HepG2 (cell line): Measurements from ENCODE around the gene USP36. TPM values are rescaled to one million over a fixed set of nuclear protein-coding genes. Genes with fewer than 3 reads are reported as not detected.
A peak's percentile ranks its signal among the peaks of the same experiment; 100 is the strongest.

Experiments
- ATAC-seq: fragments of 200-7000 bp; cut with Tn5 transposase; 3 replicates; pipeline ENCODE4 v1.9.1; 2020; ENCODE audit warnings: mild to moderate bottlenecking, moderate library complexity
- BruUV-seq: library from RNA; stranded (reverse); fragments of 400-500 nt; replicated peaks from 2 replicates; lab custom pipeline; 2021; lab: Mats Ljungman, UMichigan
- CTCF ChIA-PET: fragments of 300-600 bp; formaldehyde crosslinking; extraction: SDS; loops from one replicate; lab custom pipeline; 2021; ENCODE audit warnings: low total read pairs, inconsistent platforms, low intra/inter-chr PET ratio; lab: Yijun Ruan, JAX
- POLR2A ChIA-PET: fragments of 350-600 bp; sonication (Branson Sonifier 250); formaldehyde crosslinking; loops from one replicate; lab custom pipeline; 2020; ENCODE audit warnings: antibody characterized with exemption, inconsistent platforms; lab: Yijun Ruan, JAX
- DNase-seq: peaks from one replicate; pipeline ENCODE4 v3.0.0-alpha.2; 2015; ENCODE audit warnings: low spot score
- FAIRE-seq: peaks from 3 replicates; lab custom pipeline; 2011; peaks lifted over from hg19 to GRCh38; lab: Jason Lieb, UNC
- H2AFZ ChIP-seq: one replicate; pipeline ENCODE4 v1.6.1; 2011; ENCODE audit warnings: low read length, inconsistent platforms
- H3K27ac ChIP-seq: fragments of 300-600 bp; 3 replicates; pipeline ENCODE4 v1.8.0; 2011; ENCODE audit warnings: mixed run types, mild to moderate bottlenecking, mixed read lengths, low read length, inconsistent platforms; ENCODE audit not compliant: insufficient read depth; ENCODE audit errors: extremely low read length
- H3K27me3 ChIP-seq, 2 experiments: fragments of 200-600 bp in 1 of 2; 2 replicates in 1 of 2; 3 replicates in 1 of 2; pipeline versions ENCODE4 v1.6.0 to v1.8.0; 2011; ENCODE audit warnings: low read length in 2 of 2, mild to moderate bottlenecking in 2 of 2, moderate library complexity in 2 of 2, inconsistent platforms in 1 of 2; ENCODE audit not compliant: insufficient read depth in 2 of 2, control insufficient read depth in 1 of 2
- H3K36me3 ChIP-seq, 2 experiments: fragments of 200-600 bp in 1 of 2; replicated peaks in 1 of 2; 2 replicates in 1 of 2; 3 replicates in 1 of 2; pipeline versions ENCODE4 v1.5.1 to v1.8.0; 2011; ENCODE audit warnings: low read length in 2 of 2, inconsistent platforms in 1 of 2; ENCODE audit not compliant: insufficient read depth in 2 of 2, control insufficient read depth in 1 of 2
- H3K4me1 ChIP-seq: 2 replicates; pipeline ENCODE4 v1.5.1; 2012; ENCODE audit warnings: low read length, inconsistent platforms; ENCODE audit not compliant: insufficient read depth
- H3K4me2 ChIP-seq: 2 replicates; pipeline ENCODE4 v1.6.0; 2011; ENCODE audit warnings: low read depth, low read length, inconsistent platforms
- H3K4me3 ChIP-seq, 3 experiments: fragments of 200-600 bp in 1 of 3; sonication (generic), shearing (Covaris generic) in 1 of 3; replicated peaks in 1 of 3; 2 replicates each; pipeline ENCODE4 v1.5.1; 2011 to 2016; ENCODE audit warnings: low read length in 3 of 3, inconsistent platforms in 2 of 3, low read depth in 2 of 3, mild to moderate bottlenecking in 2 of 3, control low read depth in 1 of 3, mixed read lengths in 1 of 3; ENCODE audit not compliant: insufficient read depth in 1 of 3
- H3K79me2 ChIP-seq: one replicate; pipeline ENCODE4 v1.6.1; 2011; ENCODE audit warnings: low read length, inconsistent platforms; ENCODE audit not compliant: insufficient read depth
- H3K9ac ChIP-seq: 2 replicates; pipeline ENCODE4 v1.6.0; 2011; ENCODE audit warnings: mild to moderate bottlenecking, low read depth, low read length, inconsistent platforms; ENCODE audit not compliant: insufficient read depth
- H3K9me3 ChIP-seq: 2 replicates; pipeline ENCODE4 v1.5.1; 2012; ENCODE audit warnings: mild to moderate bottlenecking, low read length
- H4K20me1 ChIP-seq: 2 replicates; pipeline ENCODE4 v1.6.0; 2011; ENCODE audit warnings: inconsistent platforms, mild to moderate bottlenecking, low read length, moderate library complexity; ENCODE audit not compliant: insufficient read depth
- ATM ChIP-seq: fragments of 450-650 bp; IDR thresholded peaks from 2 replicates; pipeline ENCODE4 v1.7.1; 2017; ENCODE audit warnings: mild to moderate bottlenecking, borderline replicate concordance
- CBX2 ChIP-seq, 2 experiments: fragments of 200-600 bp in 1 of 2; sonication (generic); formaldehyde crosslinking in 1 of 2; IDR thresholded peaks; 2 replicates each; pipeline versions ENCODE4 v1.7.0 to v1.8.1; 2018 to 2022; ENCODE audit warnings: low read depth in 2 of 2, low read length in 1 of 2, mild to moderate bottlenecking in 1 of 2, missing genetic modification reagents in 1 of 2
- ETV6 ChIP-seq: sonication (generic); formaldehyde crosslinking; conservative IDR thresholded peaks from 2 replicates; pipeline ENCODE4 v1.4.0; 2020; ENCODE audit warnings: missing genetic modification reagents
- GPBP1L1 ChIP-seq: sonication (generic); formaldehyde crosslinking; IDR thresholded peaks from 2 replicates; pipeline ENCODE4 v1.5.0; 2020; ENCODE audit warnings: mild to moderate bottlenecking, missing genetic modification reagents
- HNRNPUL1 ChIP-seq: fragments of 200-400 bp; formaldehyde crosslinking; IDR thresholded peaks from 2 replicates; pipeline ENCODE4 v1.6.1; 2017; ENCODE audit warnings: low read depth, mild to moderate bottlenecking, low read length, moderate library complexity
- MAFG ChIP-seq: sonication (generic); formaldehyde crosslinking; IDR thresholded peaks from 2 replicates; pipeline ENCODE4 v1.5.1; 2020; ENCODE audit warnings: mild to moderate bottlenecking, missing genetic modification reagents
- PHF21A ChIP-seq: sonication (generic); formaldehyde crosslinking; IDR thresholded peaks from 2 replicates; pipeline ENCODE4 v1.5.0; 2020; ENCODE audit warnings: mild to moderate bottlenecking, missing genetic modification reagents
- RBAK ChIP-seq: sonication (generic); formaldehyde crosslinking; IDR thresholded peaks from 2 replicates; pipeline ENCODE4 v1.5.1; 2020; ENCODE audit warnings: mild to moderate bottlenecking, missing genetic modification reagents
- TFDP2 ChIP-seq: sonication (generic); formaldehyde crosslinking; IDR thresholded peaks from 2 replicates; pipeline ENCODE4 v1.4.0; 2020; ENCODE audit warnings: missing genetic modification reagents
- ZMYM3 ChIP-seq: sonication (generic); formaldehyde crosslinking; IDR thresholded peaks from 2 replicates; pipeline ENCODE4 v1.5.1; 2020; ENCODE audit warnings: mild to moderate bottlenecking, missing genetic modification reagents
- ZNF354B ChIP-seq: sonication (generic); formaldehyde crosslinking; IDR thresholded peaks from 2 replicates; pipeline ENCODE4 v1.8.0; 2022; ENCODE audit warnings: mild to moderate bottlenecking, missing genetic modification reagents
- ZNF362 ChIP-seq: sonication (generic); formaldehyde crosslinking; IDR thresholded peaks from 2 replicates; pipeline ENCODE4 v1.4.0; 2020; ENCODE audit warnings: missing genetic modification reagents, mild to moderate bottlenecking, borderline replicate concordance
- ZNF446 ChIP-seq: sonication (generic); formaldehyde crosslinking; IDR thresholded peaks from 2 replicates; pipeline ENCODE4 v1.5.0; 2020; ENCODE audit warnings: mild to moderate bottlenecking, missing genetic modification reagents
- ZNF660 ChIP-seq: sonication (generic); formaldehyde crosslinking; IDR thresholded peaks from 2 replicates; pipeline ENCODE4 v1.5.1; 2020; ENCODE audit warnings: mild to moderate bottlenecking, low read depth, missing genetic modification reagents, borderline replicate concordance
- ZNF746 ChIP-seq: sonication (generic); formaldehyde crosslinking; IDR thresholded peaks from 2 replicates; pipeline ENCODE4 v1.8.0; 2022; ENCODE audit warnings: mild to moderate bottlenecking, missing genetic modification reagents
- ZNF761 ChIP-seq: sonication (generic); formaldehyde crosslinking; conservative IDR thresholded peaks from 2 replicates; pipeline ENCODE4 v1.4.0; 2020; ENCODE audit warnings: mild to moderate bottlenecking, missing genetic modification reagents
- ZSCAN12 ChIP-seq: sonication (generic); formaldehyde crosslinking; IDR thresholded peaks from 2 replicates; pipeline ENCODE4 v1.9.0; 2021; ENCODE audit warnings: mild to moderate bottlenecking, missing genetic modification reagents
- ZSCAN30 ChIP-seq: sonication (generic); formaldehyde crosslinking; IDR thresholded peaks from 2 replicates; pipeline ENCODE4 v1.5.0; 2020; ENCODE audit warnings: mild to moderate bottlenecking, missing genetic modification reagents
- ZUFSP ChIP-seq: sonication (generic); formaldehyde crosslinking; IDR thresholded peaks from 2 replicates; pipeline ENCODE4 v1.9.0; 2021; ENCODE audit warnings: missing genetic modification reagents, mild to moderate bottlenecking, borderline replicate concordance
- WGBS: methylation state at CpG from one replicate; pipeline ENCODE4 v1.1.6; 2017; ENCODE audit warnings: low lambda C conversion rate; 5-methylcytosine and 5-hydroxymethylcytosine counted together
- in situ Hi-C: cut with HindIII; loops from 2 replicates; pipeline ENCODE4 v1.10.0; 2017; ENCODE audit warnings: low pct_unique_long_range_greater_than_20kb; ENCODE audit not compliant: extremely low pct_ligation_motif_present
- intact Hi-C: fragments of 100-400 bp; cut with micrococcal nuclease; formaldehyde crosslinking; loops from one replicate; pipeline ENCODE4 v1.10.0; 2022; ENCODE audit not compliant: unreplicated experiment
- polyA plus RNA-seq, 8 experiments: library from polyadenylated mRNA; depleted of rRNA in 3 of 8; stranded (reverse) in 7 of 8; unstranded in 1 of 8; fragments of >200 nt; fragmentation: Illumina TruSeq in 4 of 8; extraction: Trizol in 4 of 8; gene quantifications; 2 replicates each; pipeline versions ENCODE4 v1.2.1 to v1.2.3, GENCODE V29; 2011 to 2016; ENCODE audit warnings: low read depth in 4 of 8, missing spikeins in 1 of 8, mixed read lengths in 1 of 8; ENCODE audit not compliant: insufficient read depth in 1 of 8
- total RNA-seq, 5 experiments: library from RNA; depleted of rRNA; stranded (reverse); fragments of >200 nt; fragmentation: Illumina TruSeq; extraction: Trizol; gene quantifications; 2 replicates each; pipeline ENCODE4 v1.2.3, GENCODE V29; 2016; ENCODE audit warnings: low read depth in 1 of 5

Gene USP36
- total and polyA plus RNA-seq, 2 of the 13 experiments (the other 11 are each of a cell fraction or from before 2014, with no cell fraction given), result 29.6 to 45.9 TPM

GRCh38 chr17:78748048-78748729 lies 92.4 kb downstream of the USP36 start:
- DNase-seq (peak; percentile 90), ATAC-seq (peak; percentile 82), FAIRE-seq (peak; percentile 95)
- Histone ChIP-seq H3K36me3 (no peaks in the 10 kb centered on the region), H3K4me2 (peak overlapping the region; percentile 76), H3K9ac (peak overlapping the region; percentile 39), H3K27ac (peak overlapping the region; percentile 93), H3K4me1 (peaks cover 91% of the 10 kb centered on the region), H3K4me3 (peak overlapping the region; percentile 24 to 39 (median 36)), H2AFZ (no peak overlapping the region), H3K79me2 (peaks cover 65% of the 10 kb centered on the region), H3K27me3 (no peaks in the 10 kb centered on the region), H4K20me1 (no peaks in the 10 kb centered on the region), H3K9me3 (no peaks in the 10 kb centered on the region)
- ChIA-PET CTCF (no interaction called here), POLR2A (interaction anchor here (0.6 to 3.4 kb wide), 17 partner anchors 9 to 1461 kb away, joined by 3 to 20 read pairs (median 4); no protein-coding TSS in a partner anchor)
- 2% methylated on average over 6 of the region's 6 CpGs for WGBS
- in situ Hi-C loops, result no loop called here
- intact Hi-C loops, result loop anchor here (5.0 kb wide), 1 partner anchor 34 kb away; the partner anchor contains the start of gene CYTH1
- no TSS peak for BruUV-seq
- TF ChIP-seq ZNF354B (no peak), GPBP1L1 (no peak), HNRNPUL1 (no peak), ZNF446 (CRISPR knock-in tag) (no peak), ZUFSP (no peak), MAFG (CRISPR knock-in tag) (no peak), ZNF362 (CRISPR knock-in tag) (peak; percentile 74; the same call in 1 of the 2 replicates), ZNF660 (CRISPR knock-in tag) (no peak), ZMYM3 (CRISPR knock-in tag) (peak; percentile 91), PHF21A (peak; percentile 92), RBAK (no peak), CBX2 (IDR thresholded peaks at IDR 0.05; ENCODE audit: low read depth, low read length) (no peak), CBX2 (CRISPR knock-in tag; IDR thresholded peaks at IDR 0.05; ENCODE audit: low read depth) (no peak), ZSCAN30 (0 out of 2 replicates have a peak, but pooled peaks have one; percentile 9), TFDP2 (CRISPR knock-in tag) (0 out of 2 replicates have a peak, but pooled peaks have one; percentile 10), ATM (no peak), ZSCAN12 (CRISPR knock-in tag) (0 out of 2 replicates have a peak, but pooled peaks have one; percentile 55), ZNF746 (CRISPR knock-in tag) (peak; percentile 27; the same call in 1 of the 2 replicates), ZNF761 (CRISPR knock-in tag) (no peak), ETV6 (CRISPR knock-in tag) (no peak)
